Right lobe of liver (tissue), 6 donors: Measurements from ENCODE around the gene ID3. TPM values are rescaled to one million over a fixed set of nuclear protein-coding genes. Genes with fewer than 3 reads are reported as not detected.
A peak's percentile ranks its signal among the peaks of the same experiment; 100 is the strongest.

Experiments used
- ATAC-seq, 4 donors: fragments of 200-7000 bp; cut with Tn5 transposase; one replicate each; pipeline ENCODE4 v1.9.1; 2020; ENCODE audit warnings: mild to moderate bottlenecking in 4 of 4, moderate library complexity in 4 of 4
- DNase-seq, 3 donors: peaks; one replicate each; pipeline ENCODE4 v3.0.0-alpha.2; 2020
- H3K27ac ChIP-seq, 3 donors: fragments of 200-600 bp; one replicate each; pipeline ENCODE4 v1.8.0; 2022
- H3K27me3 ChIP-seq, 2 donors: fragments of 200-600 bp; one replicate each; pipeline ENCODE4 v1.8.0; 2022
- H3K36me3 ChIP-seq, 4 donors: fragments of 200-600 bp; sonication (generic) in 1 of 4; one replicate each; pipeline versions ENCODE4 v1.5.1 to v1.8.0; 2017 to 2022; ENCODE audit warnings: control low read depth in 1 of 4
- H3K4me1 ChIP-seq, 4 donors: fragments of 200-600 bp; sonication (generic) in 1 of 4; one replicate each; pipeline versions ENCODE4 v1.5.1 to v1.8.0; 2017 to 2022; ENCODE audit warnings: control low read depth in 1 of 4
- H3K4me3 ChIP-seq, 3 donors: fragments of 200-600 bp; one replicate each; pipeline ENCODE4 v1.8.0; 2022
- H3K9me3 ChIP-seq, 4 donors: fragments of 200-600 bp; sonication (generic) in 1 of 4; one replicate each; pipeline versions ENCODE4 v1.5.1 to v1.8.0; 2017 to 2022; ENCODE audit warnings: control low read depth in 1 of 4
- CTCF ChIP-seq, 4 donors: fragments of 200-600 bp in 3 of 4; fragments of 450-650 bp in 1 of 4; IDR thresholded peaks; one replicate each; pipeline versions ENCODE4 v1.5.1 to v1.8.0; 2016 to 2022; ENCODE audit warnings: antibody characterized with exemption in 4 of 4, mild to moderate bottlenecking in 2 of 4
- POLR2A ChIP-seq: fragments of 450-650 bp; IDR thresholded peaks from one replicate; pipeline ENCODE4 v1.6.1; 2017; ENCODE audit warnings: antibody characterized with exemption, mild to moderate bottlenecking
- WGBS: methylation state at CpG from one replicate; pipeline ENCODE4 v1.1.6; 2018; ENCODE audit warnings: low coverage, low lambda C conversion rate; ENCODE audit not compliant: insufficient coverage; ENCODE audit errors: missing lambda C conversion rate; 5-methylcytosine and 5-hydroxymethylcytosine counted together
- intact Hi-C, 2 donors: fragments of 100-400 bp; cut with DNase I; formaldehyde crosslinking; loops; one replicate each; pipeline versions ENCODE4 v1.11.2 to v1.14.1; 2022
- total RNA-seq, 6 experiments: library from RNA; depleted of rRNA in 2 of 6; stranded (reverse); fragments of >200 nt in 2 of 6; fragmentation: NEBNext Ultra II Directional in 3 of 6; extraction: Animal tissue kit (Norgen Biotek cat#: 25700) in 3 of 6; gene quantifications; one replicate each; pipeline versions ENCODE4 v1.1.0 to v1.2.4, GENCODE V29; 2016 to 2023
- donor health status: DM: no; HTN: yes; CAD: no.
- donor health status: DM: no; HTN: no; CAD: no.
- donor health status: DM: no; HTN: no; CAD: no.
- donor health status: DM: no; HTN: yes; CAD: no.
- donor health status: DM: no; HTN: yes; CAD: no.

Gene ID3
- total RNA-seq, 6 experiments from 2014 or later: 12.7 to 44.6 (median 27.0) TPM

GRCh38 chr1:23525558-23526250 lies 33.6 kb downstream of the ID3 start:
- TF ChIP-seq POLR2A (no peak), CTCF (IDR thresholded peaks at IDR 0.05) (no peak)
- ATAC-seq (no peak), DNase-seq (no peak)
- no peak overlapping the region for H3K4me3 ChIP-seq
- intact Hi-C loops: no loop called here
- peaks cover 0 to 5% (median 3%) of the 10 kb centered on the region in 4 donors for H3K4me1 ChIP-seq
- H3K9me3 ChIP-seq: no peaks in the 10 kb centered on the region
- WGBS: 53% methylated on average over 5 of the region's 5 CpGs
- H3K27ac ChIP-seq: no peak overlapping the region
- H3K36me3 ChIP-seq: no peaks in the 10 kb centered on the region
- no peaks in the 10 kb centered on the region for H3K27me3 ChIP-seq

GRCh38 chr1:23524716-23525401 lies 34.4 kb downstream of the ID3 start:
- Histone ChIP-seq H3K4me3 (no peak overlapping the region), H3K27ac (no peak overlapping the region), H3K27me3 (no peaks in the 10 kb centered on the region), H3K36me3 (no peaks in the 10 kb centered on the region), H3K9me3 (no peaks in the 10 kb centered on the region), H3K4me1 (no peaks in the 10 kb centered on the region)
- WGBS: 33% methylated on average over 5 of the region's 9 CpGs
- no peak for TF ChIP-seq POLR2A
- TF ChIP-seq CTCF (IDR thresholded peaks at IDR 0.05): no peak
- peak in 1 of 4 donors; percentile 18 for ATAC-seq
- intact Hi-C loops: no loop called here
- peak; percentile 55 to 57 (median 55) for DNase-seq

- Histone ChIP-seq H3K9me3 (no peaks in the 10 kb centered on the region), H3K36me3 (no peaks in the 10 kb centered on the region), H3K27me3 (no peaks in the 10 kb centered on the region), H3K4me1 (no peaks in the 10 kb centered on the region), H3K4me3 (no peak overlapping the region), H3K27ac (no peak overlapping the region)
- 83% methylated on average over 1 of the region's 3 CpGs for WGBS
- TF ChIP-seq POLR2A: no peak
- TF ChIP-seq CTCF (IDR thresholded peaks at IDR 0.05): no peak
- intact Hi-C loops: no loop called here
- DNase-seq (peak in 1 of 3 donors; percentile 24), ATAC-seq (no peak)
Measured at GRCh38 chr1:23524163-23524562, 35.1 kb downstream of the ID3 start.

GRCh38 chr1:23522244-23522982 lies 36.9 kb downstream of the ID3 start:
- TF ChIP-seq POLR2A: no peak
- no peak for TF ChIP-seq CTCF (IDR thresholded peaks at IDR 0.05)
- no peak for ATAC-seq
- no peak overlapping the region for H3K4me3 ChIP-seq
- DNase-seq: no peak
- no peaks in the 10 kb centered on the region for H3K9me3 ChIP-seq
- H3K27me3 ChIP-seq: no peaks in the 10 kb centered on the region
- intact Hi-C loops: no loop called here
- no peaks in the 10 kb centered on the region for H3K36me3 ChIP-seq
- no peak overlapping the region for H3K27ac ChIP-seq
- 72% methylated on average over 6 of the region's 7 CpGs for WGBS
- H3K4me1 ChIP-seq: no peaks in the 10 kb centered on the region
